SU-DHL-6 (cell line): ENCODE results near the gene LIMD2.

ENCODE experiments used
- CTCF ChIP-seq: fragments of 200-600 bp; sonication (generic); IDR thresholded peaks from one replicate; pipeline ENCODE4 v1.5.1; 2017; ENCODE audit warnings: antibody characterized with exemption, mild to moderate bottlenecking, low read length, moderate library complexity; ENCODE audit not compliant: insufficient read depth, poor library complexity, severe bottlenecking
- EZH2phosphoT487 ChIP-seq: fragments of 200-600 bp; sonication (generic), shearing (Covaris generic); conservative IDR thresholded peaks from 2 replicates; pipeline ENCODE4 v1.6.1; 2018; ENCODE audit warnings: mild to moderate bottlenecking, antibody characterized with exemption, low read length, moderate library complexity, mixed read lengths

- TF ChIP-seq CTCF (no peak), EZH2phosphoT487 (no peak)
Measured at GRCh38 chr17:63704259-63704576, 4.3 kb upstream of the LIMD2 start.
